Bone marrow (tissue), 2 donors: ENCODE measurements around the gene SGPP2.

Experiments
- DNase-seq, 2 donors: peaks; one replicate each; lab custom pipeline; 2025; lab: John Stamatoyannopoulos, UW

The SGPP2 gene

DNA sequence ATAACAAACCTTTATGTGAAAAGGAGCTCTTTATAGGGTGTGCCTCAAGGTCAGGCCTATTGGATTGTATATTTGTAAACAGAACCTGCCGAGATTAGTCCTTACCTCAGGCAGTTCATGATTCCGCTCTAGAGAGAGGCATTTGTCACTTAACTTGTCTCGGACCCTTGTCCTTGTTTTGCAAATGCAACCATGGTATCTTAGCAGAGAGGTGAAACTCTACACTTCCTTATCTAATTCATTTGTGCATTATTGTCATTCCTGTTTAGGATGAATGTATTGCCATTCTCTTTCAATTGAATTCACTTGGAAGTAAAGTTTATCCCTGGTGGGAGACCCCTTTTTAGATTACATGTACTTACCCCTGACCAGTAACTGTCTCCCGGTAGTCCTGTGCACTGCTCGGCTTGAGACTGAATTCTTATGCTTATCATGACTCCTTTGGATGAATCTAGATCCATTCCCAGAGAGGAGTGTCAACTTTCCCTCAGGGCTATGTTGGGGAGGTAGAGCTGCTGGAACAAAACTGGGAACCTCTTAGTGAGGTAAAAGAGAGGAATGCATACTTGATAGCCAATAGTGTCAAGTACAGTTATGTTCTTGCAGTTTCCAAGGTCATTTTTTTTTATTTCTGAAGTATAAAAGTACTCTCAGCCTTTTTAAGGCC is 46.6 kb downstream of the SGPP2 start:
- no peak for DNase-seq

DNA sequence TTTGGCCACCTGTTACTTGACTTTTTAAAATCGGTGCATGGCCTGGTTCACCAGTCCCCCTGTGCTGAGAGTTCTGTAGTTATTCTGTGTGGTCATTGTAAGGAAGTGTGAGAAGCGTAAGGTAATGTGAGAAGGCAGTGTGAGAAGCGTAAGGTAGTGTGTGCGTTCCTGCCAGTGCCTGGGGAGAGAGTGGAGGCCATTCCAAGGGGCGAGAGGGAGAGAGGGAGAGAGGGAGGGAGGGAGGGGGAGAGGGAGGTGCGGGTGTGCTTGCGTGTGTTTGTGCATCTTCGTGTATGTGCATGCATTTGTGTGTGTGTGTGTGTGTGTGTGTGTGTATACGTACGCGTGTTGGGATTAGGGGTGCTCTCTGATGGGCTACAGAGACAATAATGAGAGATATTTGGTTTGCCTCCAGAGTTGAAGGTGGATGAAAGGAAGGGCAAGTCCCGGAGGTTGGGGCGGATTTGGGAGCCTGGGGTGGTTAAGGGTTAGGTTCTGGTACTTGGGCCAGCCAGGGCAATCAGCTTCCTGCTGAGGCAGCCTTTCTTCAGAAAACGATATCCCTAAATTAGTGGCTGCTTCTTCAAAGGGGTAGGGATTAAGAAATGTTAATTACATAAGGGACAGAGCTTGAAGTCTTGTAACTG is 53.7 kb downstream of the SGPP2 start:
- DNase-seq: no peak

DNA sequence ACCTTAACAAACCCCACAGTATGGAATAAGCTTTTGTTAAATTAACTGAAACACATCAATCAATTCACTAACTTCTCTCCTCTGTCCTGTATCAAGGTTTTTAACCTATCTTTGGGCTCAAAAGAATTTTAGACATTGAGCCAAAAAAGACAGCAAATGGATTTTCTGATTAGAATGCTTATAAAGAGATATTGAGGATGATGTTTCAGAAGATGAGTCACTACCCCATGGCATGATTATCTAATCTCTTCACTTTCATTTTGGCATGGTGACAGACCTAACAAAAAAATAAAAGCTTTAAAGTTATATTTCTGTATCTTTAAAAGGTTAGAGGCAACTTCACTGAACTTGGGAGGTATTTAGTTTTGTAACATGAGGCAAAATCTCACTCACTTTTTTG is 55.5 kb downstream of the SGPP2 start:
- DNase-seq: no peak

DNA sequence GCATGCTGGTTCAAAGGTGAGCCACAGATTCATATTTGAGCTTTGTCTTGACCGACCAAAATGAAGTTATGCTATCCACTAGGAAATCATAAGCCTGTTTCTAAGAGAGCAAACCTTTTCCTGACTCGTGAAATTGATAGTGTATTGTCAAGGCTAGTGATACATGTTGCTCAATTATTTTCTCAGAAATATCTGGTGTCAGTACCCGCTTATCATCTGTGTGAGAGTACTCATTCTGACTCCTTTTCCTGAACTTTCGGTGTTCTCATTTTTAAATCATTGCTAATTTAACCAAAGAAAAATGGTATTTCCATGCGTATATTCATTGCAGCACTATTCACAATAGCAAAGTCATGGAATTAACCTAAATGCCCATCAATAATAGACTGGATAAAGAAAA is 56.2 kb downstream of the SGPP2 start:
- no peak for DNase-seq

DNA sequence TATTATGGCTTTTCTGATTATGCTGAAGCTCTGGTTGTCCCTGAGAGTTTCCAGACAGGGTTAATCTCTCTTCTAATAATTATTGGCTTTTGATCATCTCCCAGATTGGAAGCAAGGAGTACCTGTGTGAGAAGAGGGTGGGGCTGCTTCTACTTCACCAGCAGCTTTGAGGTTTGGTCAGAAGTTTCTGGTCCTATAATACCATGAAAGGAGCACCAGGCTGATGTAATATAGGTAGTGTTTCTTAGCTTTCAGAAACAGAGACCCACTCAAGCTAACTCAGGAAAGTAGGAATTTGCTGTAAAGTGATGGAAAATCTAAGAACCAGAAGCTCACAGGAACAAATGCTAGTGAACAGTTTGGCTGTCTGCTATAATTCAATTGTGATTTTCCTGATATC is 57.6 kb downstream of the SGPP2 start:
- no peak for DNase-seq

DNA sequence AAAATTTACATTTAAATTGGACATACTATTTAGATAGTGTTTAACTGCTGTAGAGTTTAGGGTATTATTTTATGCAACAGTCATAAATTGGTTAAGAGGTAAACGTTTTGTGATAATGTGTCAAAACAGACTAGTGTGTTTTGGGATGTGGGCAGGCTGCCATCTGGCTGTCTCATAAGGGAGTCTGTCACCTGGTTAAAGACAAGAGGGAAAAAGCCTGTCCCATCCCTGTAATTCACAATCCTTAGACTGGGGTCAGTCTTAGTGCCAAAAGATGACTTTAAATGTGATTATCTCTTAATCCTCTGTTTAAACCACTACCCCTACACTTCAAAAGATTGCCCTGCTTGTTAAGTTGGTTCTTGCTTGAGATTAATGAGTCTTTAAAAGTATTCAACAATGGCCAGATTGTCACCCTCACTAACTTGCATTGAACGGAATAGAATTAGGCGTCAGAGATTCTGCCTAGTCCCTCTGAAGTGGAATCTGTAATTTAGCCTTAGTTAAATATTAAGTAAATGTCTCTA is 59.2 kb downstream of the SGPP2 start:
- DNase-seq: no peak

- DNase-seq: no peak
These were observed 61.2 kb downstream of the SGPP2 start for GRCh38 chr2:222485367-222486211.

GRCh38 chr2:222490131-222490530 is 65.8 kb downstream of the SGPP2 start:
- DNase-seq: no peak

DNA sequence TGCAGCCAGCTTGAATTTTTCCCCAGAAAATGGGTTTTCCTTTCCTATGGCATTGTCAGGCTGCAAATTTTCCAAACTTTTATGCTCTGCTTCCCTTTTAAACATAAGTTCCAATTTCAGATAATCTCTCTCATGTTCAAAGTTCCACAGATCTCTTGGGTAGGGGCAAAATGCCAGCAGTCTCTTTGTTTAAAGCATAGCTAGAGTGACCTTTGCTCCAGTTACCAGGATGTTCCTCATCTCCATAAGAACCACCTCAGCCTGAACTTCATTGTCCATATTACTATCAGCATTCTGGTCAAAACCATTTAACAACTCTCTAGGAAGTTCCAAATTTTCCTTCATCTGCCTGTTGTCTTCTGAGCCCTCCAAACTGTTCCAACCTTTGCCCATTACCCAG is 68.3 kb downstream of the SGPP2 start:
- no peak for DNase-seq

- DNase-seq: no peak
These were observed 69.9 kb downstream of the SGPP2 start for GRCh38 chr2:222494104-222494739.

DNA sequence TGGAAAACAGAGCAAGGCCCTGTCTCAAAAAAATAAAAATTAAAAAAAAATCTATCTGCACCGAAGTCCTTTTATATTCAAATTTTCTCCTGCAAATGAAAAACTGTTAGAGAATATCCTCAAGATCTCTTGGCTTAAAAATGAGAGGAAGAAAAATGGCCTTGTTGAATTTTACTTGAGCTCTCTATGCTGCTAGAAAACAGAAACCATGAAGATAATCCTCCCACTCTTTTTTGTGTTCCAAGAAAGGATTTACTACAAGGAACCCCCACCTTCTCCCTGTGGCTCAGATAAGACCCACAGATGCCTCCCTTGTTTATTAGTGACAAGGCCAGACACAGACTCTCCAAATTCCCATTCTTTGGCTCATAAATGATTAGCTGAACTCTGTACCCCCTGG is 71.0 kb downstream of the SGPP2 start:
- DNase-seq: no peak

GRCh38 chr2:222499226-222499625 is 74.9 kb downstream of the SGPP2 start:
- DNase-seq: no peak

DNA sequence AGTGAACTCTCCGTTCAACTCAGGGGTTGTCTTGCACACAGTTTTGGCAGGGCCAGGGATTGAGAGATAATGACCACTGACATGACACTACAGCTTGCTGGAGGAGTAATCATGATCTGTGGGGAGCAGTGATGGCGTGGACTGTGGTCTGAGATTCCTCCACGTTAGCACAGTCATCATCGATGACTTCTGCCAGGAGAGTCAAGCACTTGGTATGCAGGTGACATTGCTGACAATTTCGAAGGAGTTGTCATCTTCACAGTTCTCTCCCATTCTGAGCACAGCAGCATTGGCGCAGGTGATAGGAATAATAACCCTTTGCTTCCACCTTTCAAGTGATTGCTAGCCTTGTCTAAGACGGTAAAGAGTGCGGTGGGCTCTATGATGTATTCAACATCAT is 79.8 kb downstream of the SGPP2 start:
- no peak for DNase-seq

DNA sequence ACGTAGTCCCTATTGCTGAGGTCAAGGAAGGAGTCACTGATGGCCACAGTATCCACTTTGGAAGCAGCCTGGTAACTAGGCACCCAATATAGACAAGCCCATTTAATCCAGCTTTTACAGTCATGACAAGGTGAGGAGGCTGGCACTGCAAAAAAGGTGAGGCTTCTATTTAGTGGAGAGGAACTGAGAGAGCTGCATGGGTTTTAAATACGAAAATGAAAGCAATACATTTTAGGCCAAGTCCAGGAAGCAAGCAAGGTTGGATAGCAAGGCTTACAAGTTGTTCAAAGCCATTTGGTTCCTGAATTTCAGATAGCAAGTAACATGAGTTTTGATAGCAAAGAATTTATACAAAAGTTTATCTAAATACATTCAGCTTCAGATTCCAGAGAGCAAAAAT is 80.4 kb downstream of the SGPP2 start:
- DNase-seq: peak in 1 of 2 donors; percentile 1

DNA sequence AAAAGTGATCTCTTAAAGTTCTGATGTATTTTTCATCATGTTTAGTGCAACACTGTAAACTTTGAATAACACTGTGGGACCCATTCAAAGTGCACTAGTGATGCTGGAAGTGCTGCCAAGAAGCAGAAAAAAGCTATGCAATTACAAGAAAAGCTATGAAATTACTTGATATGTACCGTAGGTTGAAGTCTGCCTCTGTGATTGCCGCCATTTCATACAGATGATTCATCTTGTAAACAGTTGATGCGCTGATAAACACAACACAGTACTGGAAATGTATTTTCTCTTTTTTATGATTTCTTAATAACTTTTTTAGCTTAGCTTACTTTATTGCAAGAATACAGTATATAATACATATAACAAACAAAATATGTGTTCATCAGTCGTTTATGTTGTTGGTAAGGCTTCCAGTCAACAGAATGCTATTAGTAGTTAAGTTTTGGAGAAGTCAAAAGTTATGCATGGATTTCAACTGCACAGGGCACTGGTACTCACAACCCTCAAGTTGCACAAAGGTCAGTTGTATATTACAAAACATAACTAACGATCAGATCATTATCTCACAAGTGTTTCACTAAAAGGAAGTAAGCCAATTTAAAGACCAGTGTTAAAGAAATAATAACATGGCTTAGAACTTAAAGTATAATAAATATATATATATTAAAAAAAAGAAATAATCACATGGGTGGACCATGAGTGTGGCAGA is 82.0 kb downstream of the SGPP2 start:
- DNase-seq: no peak

- no peak for DNase-seq
These were observed 90.6 kb downstream of the SGPP2 start for GRCh38 chr2:222514901-222515300.

- no peak for DNase-seq
These were observed 94.4 kb downstream of the SGPP2 start for GRCh38 chr2:222518570-222519381.

DNA sequence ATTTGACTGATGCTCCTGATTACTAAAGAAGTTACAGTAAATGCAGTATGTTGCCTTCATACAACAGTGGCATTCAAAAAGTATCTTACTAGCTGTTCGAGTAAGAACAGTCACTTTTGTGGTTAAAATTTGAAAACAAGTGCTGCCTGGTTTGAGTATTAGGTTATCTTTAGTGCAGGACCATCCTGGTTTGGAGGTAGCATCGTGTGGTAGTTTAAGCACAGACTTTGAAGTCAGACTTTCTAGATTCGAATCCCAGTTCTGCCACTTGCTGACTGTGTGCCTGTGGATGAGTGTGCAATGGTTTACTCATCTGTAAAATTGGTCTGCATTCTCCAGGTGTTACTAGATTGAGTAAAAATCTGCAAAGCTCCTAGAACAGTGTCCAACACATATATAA is 96.8 kb downstream of the SGPP2 start:
- DNase-seq: no peak

DNA sequence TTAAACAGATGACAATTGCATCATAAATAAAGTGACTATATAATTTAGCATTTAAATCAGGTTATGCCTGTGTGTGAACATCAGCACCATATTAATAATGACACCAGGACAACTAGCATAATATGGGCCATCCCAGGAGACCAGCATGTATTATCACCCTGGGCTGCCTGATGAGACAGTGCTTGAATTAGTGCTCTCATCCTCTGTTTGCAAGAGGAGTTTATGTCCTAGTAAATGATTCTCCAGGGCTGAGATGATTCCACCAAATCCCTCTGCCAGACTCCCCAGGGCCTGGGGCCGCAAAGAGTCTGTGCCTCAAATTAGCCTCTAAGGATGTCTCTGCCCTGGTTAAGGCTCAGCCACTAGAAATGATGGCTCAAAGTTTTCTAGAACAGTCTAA is 97.7 kb downstream of the SGPP2 start:
- DNase-seq: no peak

GRCh38 chr2:222523783-222524544 is 99.6 kb downstream of the SGPP2 start:
- DNase-seq: no peak
